Gastrocnemius medialis (tissue), 4 donors: ENCODE measurements around the gene APOL4.

Experiments
- POLR2A ChIP-seq, 2 donors: fragments of 450-650 bp; IDR thresholded peaks; one replicate each; pipeline ENCODE4 v1.6.1; 2017; ENCODE audit warnings: antibody characterized with exemption in 2 of 2, mild to moderate bottlenecking in 2 of 2, moderate library complexity in 2 of 2
- TF ChIP-seq, protein P1 (sequence below), 5 experiments: fragments of 450-650 bp in 3 of 5; fragments of 200-600 bp in 2 of 5; sonication (generic) in 2 of 5; IDR thresholded peaks in 4 of 5; conservative IDR thresholded peaks in 1 of 5; 1 replicate in 4 of 5; 2 replicates in 1 of 5; pipeline ENCODE4 v1.5.1; 2016 to 2019; ENCODE audit warnings: antibody characterized with exemption in 5 of 5, mild to moderate bottlenecking in 3 of 5, moderate library complexity in 3 of 5

DNA sequence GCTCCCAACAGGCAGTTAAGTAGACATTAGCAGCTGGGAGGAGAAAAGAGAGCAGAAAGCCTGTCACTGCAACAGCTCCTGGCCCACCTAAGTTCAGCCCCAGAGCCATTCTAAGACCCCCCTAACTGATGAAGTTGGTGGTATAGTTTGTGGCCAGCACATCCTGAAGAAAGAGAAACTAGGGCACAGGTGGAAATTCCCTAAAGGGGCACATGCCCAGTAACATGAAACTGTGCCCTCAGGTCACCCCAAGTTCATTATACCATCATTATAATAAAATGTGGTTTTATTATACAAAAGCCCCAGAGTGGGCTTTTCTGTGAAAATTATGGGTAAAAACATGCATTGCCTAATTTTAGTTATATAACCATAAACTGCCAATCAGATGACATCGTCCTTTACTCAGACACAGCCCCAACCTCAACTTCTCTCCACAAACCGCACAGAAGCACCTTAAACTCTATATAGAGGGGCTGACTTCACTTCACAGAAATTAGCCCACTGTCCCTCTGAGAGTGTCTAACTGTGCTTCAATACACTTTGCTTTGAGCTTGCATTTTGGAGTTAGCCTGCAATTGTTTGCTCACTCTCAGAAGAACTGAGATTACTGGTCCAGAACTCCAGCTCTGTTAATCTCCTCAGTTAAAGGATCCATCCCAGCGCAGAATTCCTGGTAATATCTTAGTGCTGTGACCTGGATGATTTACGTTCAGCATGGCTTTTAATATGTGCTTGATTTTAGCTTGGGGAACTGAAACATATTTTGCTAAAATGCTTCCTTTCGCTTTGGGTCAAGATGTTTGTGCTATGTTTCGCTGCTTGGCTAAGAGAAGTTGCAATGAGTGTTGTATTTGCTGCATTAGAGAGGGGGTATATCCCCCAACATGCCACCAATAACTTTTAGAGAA, 39.2 kb downstream of the APOL4 start:
- TF ChIP-seq, protein P1, sequence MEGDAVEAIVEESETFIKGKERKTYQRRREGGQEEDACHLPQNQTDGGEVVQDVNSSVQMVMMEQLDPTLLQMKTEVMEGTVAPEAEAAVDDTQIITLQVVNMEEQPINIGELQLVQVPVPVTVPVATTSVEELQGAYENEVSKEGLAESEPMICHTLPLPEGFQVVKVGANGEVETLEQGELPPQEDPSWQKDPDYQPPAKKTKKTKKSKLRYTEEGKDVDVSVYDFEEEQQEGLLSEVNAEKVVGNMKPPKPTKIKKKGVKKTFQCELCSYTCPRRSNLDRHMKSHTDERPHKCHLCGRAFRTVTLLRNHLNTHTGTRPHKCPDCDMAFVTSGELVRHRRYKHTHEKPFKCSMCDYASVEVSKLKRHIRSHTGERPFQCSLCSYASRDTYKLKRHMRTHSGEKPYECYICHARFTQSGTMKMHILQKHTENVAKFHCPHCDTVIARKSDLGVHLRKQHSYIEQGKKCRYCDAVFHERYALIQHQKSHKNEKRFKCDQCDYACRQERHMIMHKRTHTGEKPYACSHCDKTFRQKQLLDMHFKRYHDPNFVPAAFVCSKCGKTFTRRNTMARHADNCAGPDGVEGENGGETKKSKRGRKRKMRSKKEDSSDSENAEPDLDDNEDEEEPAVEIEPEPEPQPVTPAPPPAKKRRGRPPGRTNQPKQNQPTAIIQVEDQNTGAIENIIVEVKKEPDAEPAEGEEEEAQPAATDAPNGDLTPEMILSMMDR (IDR thresholded peaks at IDR 0.05 in 4 of 5, conservative IDR thresholded peaks at IDR 0.05 in 1 of 5) = no peak
- no peak for TF ChIP-seq POLR2A (IDR thresholded peaks at IDR 0.05)
